ENCODE data around the gene ZFP64.
"Not testable (repeated sequence)": the region's sequence is repeated elsewhere in the genome, so short reads cannot be mapped to it uniquely, and the experiment has no call there.

The ZFP64 gene

GRCh38 chr20:52191132-52191915, at the start of gene ZFP64:
TSS of gene ZFP64 (minus strand) at chr20:52191779. CDS start at chr20:52191636, 143 bp downstream.
- DNase-seq (ENCODE audit: low read depth in 2 of 3, low spot score in 1 of 3): peak; percentile 44 to 63 (median 52)

DNA sequence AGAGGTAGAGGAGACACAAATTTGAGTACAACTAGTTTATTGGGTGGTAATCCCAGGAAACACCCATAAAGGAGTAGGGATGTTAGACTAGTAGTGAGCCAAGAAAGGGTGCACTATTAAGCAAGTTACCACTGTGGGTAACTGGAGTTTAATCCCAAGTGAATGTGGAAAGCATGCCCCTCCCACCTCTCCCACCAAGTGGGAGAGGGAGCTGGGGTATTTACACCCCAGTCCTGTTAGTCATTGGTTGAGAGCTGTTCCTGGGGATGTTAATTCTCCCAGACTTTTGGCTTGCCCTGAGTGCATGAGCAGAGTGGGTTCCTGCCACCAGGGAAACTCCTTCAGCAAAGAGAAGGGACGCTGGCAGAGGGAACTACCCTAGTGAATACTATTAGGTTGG, 49.2 kb upstream of the ZFP64 start:
- no peak for DNase-seq (ENCODE audit: low read depth in 2 of 3, low spot score in 1 of 3)

GRCh38 chr20:52239102-52239501, 47.5 kb upstream of the ZFP64 start:
- no peak for DNase-seq (ENCODE audit: low read depth in 2 of 3, low spot score in 1 of 3)

GRCh38 chr20:52236292-52236691, 44.7 kb upstream of the ZFP64 start:
- DNase-seq (ENCODE audit: low read depth in 2 of 3, low spot score in 1 of 3): no peak

- no peak for DNase-seq (ENCODE audit: low read depth in 2 of 3, low spot score in 1 of 3)
These were observed 43.5 kb upstream of the ZFP64 start for GRCh38 chr20:52235129-52235528.

DNA sequence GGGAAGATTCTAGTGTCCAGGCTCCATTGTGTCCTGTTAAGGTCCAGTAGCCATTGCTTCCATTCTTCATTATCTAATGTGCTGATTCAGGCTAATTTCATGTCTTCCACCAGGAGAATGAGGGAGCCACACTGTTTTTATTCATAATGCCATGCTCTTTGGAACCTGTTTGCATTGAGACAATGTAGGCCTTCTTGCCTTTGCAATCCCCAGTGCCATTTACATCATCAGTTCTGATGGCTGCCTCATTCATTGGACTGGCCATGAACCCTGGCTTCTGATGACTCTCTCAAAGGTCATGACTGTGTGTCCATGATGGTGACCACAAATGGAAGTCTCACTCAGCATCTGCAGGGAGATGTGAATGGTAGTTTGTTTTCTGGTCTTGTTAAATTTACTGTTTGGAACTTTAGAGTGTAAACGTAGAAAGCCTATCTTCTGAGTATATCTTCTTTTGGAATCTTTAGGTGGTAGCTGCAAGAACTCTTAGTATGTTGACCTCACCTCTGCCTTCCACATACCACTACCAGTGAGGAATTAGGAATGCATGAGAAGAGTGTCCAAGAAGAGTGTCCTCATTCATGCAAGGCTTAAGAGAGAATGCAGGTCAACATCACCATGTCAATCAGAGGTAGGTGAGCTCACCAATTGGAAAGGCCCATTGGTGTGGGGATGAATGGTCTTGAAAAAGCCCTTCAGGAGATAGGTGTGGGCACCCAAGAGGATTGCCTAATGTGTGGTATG, 42.9 kb upstream of the ZFP64 start:
- DNase-seq (ENCODE audit: low read depth in 2 of 3, low spot score in 1 of 3): no peak

GRCh38 chr20:52231230-52231746, 39.7 kb upstream of the ZFP64 start:
- DNase-seq (ENCODE audit: low read depth in 2 of 3, low spot score in 1 of 3): no peak

- no peak for DNase-seq (ENCODE audit: low read depth in 2 of 3, low spot score in 1 of 3)
These were observed 38.8 kb upstream of the ZFP64 start for GRCh38 chr20:52230409-52230808.

DNA sequence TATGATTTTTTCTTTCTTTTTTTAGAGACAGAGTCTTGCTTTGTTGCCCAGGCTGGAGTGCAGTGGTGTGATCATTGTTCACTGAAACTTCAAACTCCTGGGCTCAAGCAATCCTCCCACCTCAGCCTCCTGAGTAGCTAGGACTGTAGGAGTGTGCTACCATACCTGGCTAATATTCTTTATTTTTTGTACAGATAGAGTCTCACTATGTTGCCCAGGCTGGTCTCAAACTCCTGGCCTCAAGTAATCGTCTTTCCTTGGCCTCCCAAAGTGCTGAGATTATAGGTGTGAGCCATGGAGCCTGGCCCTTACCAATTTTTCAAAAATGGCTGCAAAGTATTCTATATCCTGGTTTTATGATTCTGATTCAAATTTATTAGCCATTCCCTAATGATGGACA, 37.8 kb upstream of the ZFP64 start:
- not testable (repeated sequence) for DNase-seq (ENCODE audit: low read depth in 2 of 3, low spot score in 1 of 3)

GRCh38 chr20:52226370-52226769, 34.8 kb upstream of the ZFP64 start:
- DNase-seq (ENCODE audit: low read depth in 2 of 3, low spot score in 1 of 3): no peak

GRCh38 chr20:52224920-52225319, 33.3 kb upstream of the ZFP64 start:
- DNase-seq (ENCODE audit: low read depth in 2 of 3, low spot score in 1 of 3): no peak

- DNase-seq (ENCODE audit: low read depth in 2 of 3, low spot score in 1 of 3): not testable (repeated sequence)
These were observed 29.8 kb upstream of the ZFP64 start for GRCh38 chr20:52221362-52221761.

- not testable (repeated sequence) for DNase-seq (ENCODE audit: low read depth in 2 of 3, low spot score in 1 of 3)
These were observed 29.3 kb upstream of the ZFP64 start for GRCh38 chr20:52220891-52221290.

DNA sequence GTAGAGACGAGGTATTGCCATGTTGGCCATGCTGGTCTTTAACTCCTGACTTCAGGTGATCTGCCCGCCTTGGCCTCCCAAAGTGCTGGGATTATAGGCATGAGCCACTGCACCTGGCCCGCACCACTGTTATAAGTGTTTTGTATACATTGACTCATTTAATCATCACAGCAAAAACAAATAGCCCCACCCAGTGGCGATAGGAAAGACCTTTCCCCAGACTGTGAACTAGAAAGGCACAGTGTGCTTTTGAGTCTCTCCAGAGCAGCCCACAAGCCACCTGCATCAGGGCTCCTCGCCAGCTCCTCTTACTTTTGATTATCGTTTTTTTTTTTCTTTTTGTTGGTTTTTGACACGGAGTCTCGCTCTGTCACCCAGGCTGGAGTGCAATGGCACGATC, 27.9 kb upstream of the ZFP64 start:
- no peak for DNase-seq (ENCODE audit: low read depth in 2 of 3, low spot score in 1 of 3)

GRCh38 chr20:52217689-52218395, 26.3 kb upstream of the ZFP64 start:
- DNase-seq (ENCODE audit: low read depth in 2 of 3, low spot score in 1 of 3): no peak

- no peak for DNase-seq (ENCODE audit: low read depth in 2 of 3, low spot score in 1 of 3)
These were observed 22.4 kb upstream of the ZFP64 start for GRCh38 chr20:52213995-52214394.

DNA sequence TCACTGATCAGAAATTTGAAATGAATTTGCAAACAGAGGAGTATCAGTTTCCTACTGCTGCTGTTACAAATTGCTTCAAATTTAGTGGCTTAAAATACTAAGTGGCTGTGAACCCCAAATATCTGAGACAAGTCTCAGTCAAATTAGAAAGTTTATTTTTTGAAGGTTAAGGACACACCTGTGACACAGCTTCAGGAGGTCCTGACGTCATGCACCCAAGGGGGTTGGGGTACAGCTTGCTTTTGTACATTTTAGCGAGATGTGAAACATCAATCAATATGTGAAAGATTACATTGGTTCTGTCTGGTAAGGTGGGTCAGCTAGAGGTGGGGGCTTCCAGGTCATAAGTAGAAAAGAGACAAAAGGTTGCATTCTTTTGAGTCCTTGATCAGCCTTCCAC, 21.4 kb upstream of the ZFP64 start:
- no peak for DNase-seq (ENCODE audit: low read depth in 2 of 3, low spot score in 1 of 3)

GRCh38 chr20:52210037-52210990, 18.7 kb upstream of the ZFP64 start:
- DNase-seq (ENCODE audit: low read depth in 2 of 3, low spot score in 1 of 3): no peak

GRCh38 chr20:52209154-52209571, 17.6 kb upstream of the ZFP64 start:
- no peak for DNase-seq (ENCODE audit: low read depth in 2 of 3, low spot score in 1 of 3)

GRCh38 chr20:52207020-52207810, 15.6 kb upstream of the ZFP64 start:
- DNase-seq (ENCODE audit: low read depth in 2 of 3, low spot score in 1 of 3): no peak

All from stimulated activated CD4-positive, alpha-beta T cell treated with anti-CD3 and anti-CD28 coated beads, Interleukin-12 subunit alpha, Interleukin-12 subunit beta, amount 100 ng/mL, for 48 hours (primary cell).